BJ (cell line): ENCODE measurements around the gene EHD4. TPM values are rescaled to one million over a fixed set of nuclear protein-coding genes. Genes with fewer than 3 reads are reported as not detected.

ENCODE experiments used
- CTCF ChIA-PET: fragments of 350-600 bp; formaldehyde crosslinking; extraction: SDS; loops from one replicate; lab custom pipeline; 2021; ENCODE audit warnings: antibody characterized with exemption, inconsistent platforms; lab: Yijun Ruan, JAX
- POLR2A ChIA-PET: fragments of 300-600 bp; sonication (Branson Sonifier 250); formaldehyde crosslinking; extraction: SDS; loops from one replicate; lab custom pipeline; 2021; ENCODE audit warnings: antibody characterized with exemption; lab: Charles Lee
- DNase-seq: peaks from one replicate; pipeline ENCODE4 v3.0.0-alpha.2; 2011; ENCODE audit warnings: low read depth
- H3K27me3 ChIP-seq: 2 replicates; pipeline ENCODE4 v1.6.0; 2011; ENCODE audit warnings: low read length; ENCODE audit not compliant: control insufficient read depth, insufficient read depth
- H3K36me3 ChIP-seq: 2 replicates; pipeline ENCODE4 v1.5.1; 2011; ENCODE audit warnings: low read length; ENCODE audit not compliant: control insufficient read depth, insufficient read depth
- H3K4me3 ChIP-seq: 2 replicates; pipeline ENCODE4 v1.5.1; 2011; ENCODE audit warnings: low read depth, mild to moderate bottlenecking, control low read depth, low read length
- polyA plus RNA-seq: library from polyadenylated mRNA; depleted of rRNA; stranded (reverse); fragments of >200 nt; gene quantifications from 2 replicates; pipeline ENCODE4 v1.2.3, GENCODE V29; 2011; rRNA removed
- small RNA-seq: library from RNA; depleted of rRNA; stranded (forward); fragments of <200 nt; gene quantifications from one replicate; pipeline ENCODE3, GENCODE V24; 2012; ENCODE audit warnings: low replicate concordance, low read depth; ENCODE audit not compliant: insufficient read length
- TF ChIP-seq, protein P1 (sequence below): IDR thresholded peaks from 2 replicates; pipeline ENCODE4 v1.5.1; 2011; ENCODE audit warnings: low read depth, mild to moderate bottlenecking, control low read depth, inconsistent platforms, low read length, moderate library complexity; ENCODE audit not compliant: insufficient read depth

Gene EHD4
- polyA plus RNA-seq, 1 experiment: 17.0 TPM

DNA sequence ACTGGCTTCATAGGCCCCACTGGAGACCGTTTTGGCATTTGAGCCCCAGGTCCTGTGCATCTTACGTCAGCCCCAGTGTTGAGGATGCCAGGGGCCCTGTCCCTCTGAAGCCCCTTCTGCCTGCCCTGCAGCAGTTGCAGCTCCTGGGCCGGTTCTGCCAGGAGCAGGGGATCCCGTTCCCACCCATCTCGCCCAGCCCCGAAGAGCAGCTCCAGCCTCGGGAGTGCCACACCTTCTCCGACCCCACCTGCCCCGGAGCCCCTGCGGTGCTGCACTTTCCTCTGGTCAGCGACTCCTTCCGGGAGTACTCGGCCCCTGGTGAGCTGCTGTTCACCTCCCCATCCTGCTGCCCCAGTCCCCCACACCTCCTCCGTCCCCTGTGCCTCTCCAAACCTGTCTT is 125.2 kb downstream of the EHD4 start:
- no peak for DNase-seq
- POLR2A ChIA-PET: no interaction called here
- Histone ChIP-seq H3K27me3 (peaks cover 2% of the 10 kb centered on the region), H3K36me3 (peaks cover 3% of the 10 kb centered on the region), H3K4me3 (no peak overlapping the region)
- TF ChIP-seq, protein P1, sequence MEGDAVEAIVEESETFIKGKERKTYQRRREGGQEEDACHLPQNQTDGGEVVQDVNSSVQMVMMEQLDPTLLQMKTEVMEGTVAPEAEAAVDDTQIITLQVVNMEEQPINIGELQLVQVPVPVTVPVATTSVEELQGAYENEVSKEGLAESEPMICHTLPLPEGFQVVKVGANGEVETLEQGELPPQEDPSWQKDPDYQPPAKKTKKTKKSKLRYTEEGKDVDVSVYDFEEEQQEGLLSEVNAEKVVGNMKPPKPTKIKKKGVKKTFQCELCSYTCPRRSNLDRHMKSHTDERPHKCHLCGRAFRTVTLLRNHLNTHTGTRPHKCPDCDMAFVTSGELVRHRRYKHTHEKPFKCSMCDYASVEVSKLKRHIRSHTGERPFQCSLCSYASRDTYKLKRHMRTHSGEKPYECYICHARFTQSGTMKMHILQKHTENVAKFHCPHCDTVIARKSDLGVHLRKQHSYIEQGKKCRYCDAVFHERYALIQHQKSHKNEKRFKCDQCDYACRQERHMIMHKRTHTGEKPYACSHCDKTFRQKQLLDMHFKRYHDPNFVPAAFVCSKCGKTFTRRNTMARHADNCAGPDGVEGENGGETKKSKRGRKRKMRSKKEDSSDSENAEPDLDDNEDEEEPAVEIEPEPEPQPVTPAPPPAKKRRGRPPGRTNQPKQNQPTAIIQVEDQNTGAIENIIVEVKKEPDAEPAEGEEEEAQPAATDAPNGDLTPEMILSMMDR: no peak
- CTCF ChIA-PET: interaction anchor here (1.6 kb wide), 1 partner anchor 14 kb away, joined by 3 read pairs; no protein-coding TSS in a partner anchor

Small RNAs within 50 kb of the gene (small RNA-seq; reads per million reads assigned to genes)
- gene MIR4310 (not detected), gene RNA5SP393 (not detected)

Other genes starting within 250 kb of the EHD4 start
- gene MAPKBP1, start 198.1 kb downstream of the EHD4 start, polyA plus RNA-seq: 4.8 and 8.3 TPM in 2 replicates
- 2.8 and 3.4 TPM in 2 replicates for gene JMJD7, start 144.5 kb downstream of the EHD4 start, polyA plus RNA-seq
- 2.1 and 2.4 TPM in 2 replicates for gene PLA2G4B, start 133.7 kb downstream of the EHD4 start, polyA plus RNA-seq
- 0.04 and 0.05 TPM in 2 replicates for gene SPTBN5, start 78.5 kb downstream of the EHD4 start, polyA plus RNA-seq
- gene PLA2G4E, start 48.5 kb upstream of the EHD4 start, polyA plus RNA-seq: not detected in 2 replicates
- gene PLA2G4D, start 122.0 kb upstream of the EHD4 start, polyA plus RNA-seq: not detected in 2 replicates
- not detected in 2 replicates for gene PLA2G4F, start 184.1 kb upstream of the EHD4 start, polyA plus RNA-seq
- 54.7 and 79.5 TPM in 2 replicates for gene VPS39, start 235.7 kb upstream of the EHD4 start, polyA plus RNA-seq